ENCODE measurements around the gene ATXN7L1. TPM values are rescaled to one million over a fixed set of nuclear protein-coding genes. Genes with fewer than 3 reads are reported as not detected.

Gene ATXN7L1
- total and polyA plus RNA-seq, 2 of the 4 experiments (the other 2 are of a cell fraction) = 3.5 to 4.3 TPM

- no peak overlapping the region for H4K5ac ChIP-seq (ENCODE audit: low read depth, low read length)
- 85% methylated on average over 8 of the region's 15 CpGs; no CpG with 5 or more reads in 1 of the 2 experiments for WGBS, 2 experiments (ENCODE audit: extremely low coverage in 2 of 2, insufficient read length in 1 of 2)
- no peak overlapping the region for H2BK15ac ChIP-seq (ENCODE audit: low read depth, low read length)
- no peak overlapping the region for H2AFZ ChIP-seq (replicated peaks; ENCODE audit: low read length, poor library complexity)
- intact Hi-C loops (cut with micrococcal nuclease) (no loop called here), in situ Hi-C loops (cut with MboI; ENCODE audit: low sequenced_read_pairs) (no loop called here), dilution Hi-C loops (cut with HindIII; ENCODE audit: low sequenced_read_pairs, unreplicated experiment) (no loop called here)
- H3K4me1 ChIP-seq (ENCODE audit: control insufficient read depth, insufficient read depth, low read length) = no peaks in the 10 kb centered on the region; the same call in 1 of the 2 replicates
- no TSS peak for BruUV-seq (replicated peaks)
- DNase-seq (no peak), ATAC-seq (ENCODE audit: low read depth) (no peak)
- no peak overlapping the region for H3K4ac ChIP-seq (ENCODE audit: low read depth, low read length)
- no peak overlapping the region for H2BK120ac ChIP-seq (ENCODE audit: low read depth, low read length)
- no peak overlapping the region for H4K8ac ChIP-seq (ENCODE audit: low read depth in 2 of 2, low read length in 2 of 2)
- no peak overlapping the region for H4K91ac ChIP-seq (ENCODE audit: insufficient read depth, low read depth, low read length)
- H3K9me3 ChIP-seq (ENCODE audit: control insufficient read depth, insufficient read depth, low read length) = no peaks in the 10 kb centered on the region
- no peak overlapping the region for H2BK5ac ChIP-seq (ENCODE audit: low read depth, low read length, poor library complexity, severe bottlenecking)
- H4K20me1 ChIP-seq (ENCODE audit: insufficient read depth, low read length) = no peaks in the 10 kb centered on the region
- no peak for TF ChIP-seq NFE2L2 (IDR thresholded peaks at IDR 0.05; ENCODE audit: low read depth, low read length)
- no peak for TF ChIP-seq RAD21 (IDR thresholded peaks at IDR 0.05; ENCODE audit: low read length)
- no peak for TF ChIP-seq SMC3 (IDR thresholded peaks at IDR 0.05; ENCODE audit: low read depth, low read length)
- TF ChIP-seq BHLHE40 (IDR thresholded peaks at IDR 0.05; ENCODE audit: low read depth, low read length) = no peak
- no peak for TF ChIP-seq RFX5 (IDR thresholded peaks at IDR 0.05; ENCODE audit: low read depth, low read length)
- TF ChIP-seq USF2 (IDR thresholded peaks at IDR 0.05; ENCODE audit: low read depth, low read length) = no peak
- TF ChIP-seq MXI1 (IDR thresholded peaks at IDR 0.05; ENCODE audit: borderline replicate concordance, low read depth, low read length) = no peak
- TF ChIP-seq MAZ (IDR thresholded peaks at IDR 0.05; ENCODE audit: borderline replicate concordance, low read depth, low read length) = no peak
- TF ChIP-seq CTCF (conservative IDR thresholded peaks at IDR 0.05; ENCODE audit: low read depth, low read length) = no peak
- TF ChIP-seq RCOR1 (IDR thresholded peaks at IDR 0.05; ENCODE audit: insufficient replicate concordance, low read length) = no peak
- TF ChIP-seq ELK1 (IDR thresholded peaks at IDR 0.05; ENCODE audit: borderline replicate concordance, low read depth, low read length) = no peak
- TF ChIP-seq CHD1 (IDR thresholded peaks at IDR 0.05; ENCODE audit: low read depth, low read length) = no peak
- TF ChIP-seq MAFK (IDR thresholded peaks at IDR 0.05; ENCODE audit: low read depth, low read length) = no peak
- no peak for TF ChIP-seq POLR2A (IDR thresholded peaks at IDR 0.05; ENCODE audit: low read depth, low read length)
- no peak for TF ChIP-seq FOS (IDR thresholded peaks at IDR 0.05; ENCODE audit: low read depth, low read length)
- no peak overlapping the region for H3K56ac ChIP-seq (ENCODE audit: extremely low read depth, insufficient read depth, low read length)
- H3K79me1 ChIP-seq (ENCODE audit: low read depth in 1 of 2, low read length in 2 of 2) = no peaks in the 10 kb centered on the region
- no peak overlapping the region for H3K9ac ChIP-seq (ENCODE audit: low read depth, low read length)
- CTCF ChIA-PET = interaction anchor here (0.6 to 0.9 kb wide), 2 partner anchors 17 to 420 kb away, joined by 4 to 5 read pairs; no protein-coding TSS in a partner anchor
- no peak overlapping the region for H3K4me3 ChIP-seq (ENCODE audit: insufficient read depth, low read depth, low read length)
- no peak overlapping the region for H3K23ac ChIP-seq (ENCODE audit: low read depth, low read length)
- no peak overlapping the region for H2AK5ac ChIP-seq (ENCODE audit: low read depth, low read length)
- no peak overlapping the region for H2BK20ac ChIP-seq (ENCODE audit: low read depth, low read length)
- POLR2A ChIA-PET (ENCODE audit: unreplicated experiment) = no interaction called here
- H2AK9ac ChIP-seq (replicated peaks; ENCODE audit: low read depth, low read length, poor library complexity) = peak overlapping the region; percentile 63
- peaks cover 3% of the 10 kb centered on the region for H3K9me1 ChIP-seq (ENCODE audit: insufficient read depth, low read length)
- peaks cover 21% of the 10 kb centered on the region for H3K36me3 ChIP-seq (ENCODE audit: control insufficient read depth, insufficient read depth, low read length)
- H3K18ac ChIP-seq (ENCODE audit: low read depth, low read length) = no peak overlapping the region
- H3K27me3 ChIP-seq (ENCODE audit: control insufficient read depth, insufficient read depth, low read length) = no peaks in the 10 kb centered on the region
- no peak overlapping the region for H3K4me2 ChIP-seq (ENCODE audit: low read depth, low read length)
- no peak overlapping the region for H3K14ac ChIP-seq (replicated peaks; ENCODE audit: low read depth, low read length)
- no peak overlapping the region for H3K27ac ChIP-seq (ENCODE audit: insufficient read depth, low read length)
Measured at GRCh38 chr7:105622106-105622731, 254.2 kb downstream of the ATXN7L1 start.

Data from IMR-90 (cell line).